NCI-H2107 treated with DMSO at 0.1 percent for 48 hours (cell line): ENCODE data around the gene DNAI7.

Experiments
- DNase-seq: peaks from one replicate; lab custom pipeline; 2025; ENCODE audit not compliant: unreplicated experiment; lab: John Stamatoyannopoulos, UW

The DNAI7 gene

GRCh38 chr12:25195056-25195971 is at the start of gene DNAI7, which contains the start of gene ETFRF1:
Gene DNAI7, minus strand, starts transcription at chr12:25195160. Its CDS starts 82 bp downstream, at chr12:25195078.
Gene ETFRF1, plus strand, starts transcription at chr12:25195237. Its CDS starts 8,720 bp downstream, at chr12:25203957.
- peak; percentile 94 for DNase-seq

GRCh38 chr12:25243680-25243990 is 48.7 kb upstream of the DNAI7 start:
- DNase-seq, result no peak

GRCh38 chr12:25242981-25243679 is 48.2 kb upstream of the DNAI7 start:
- no peak for DNase-seq

GRCh38 chr12:25241167-25242020 is 46.4 kb upstream of the DNAI7 start:
- DNase-seq, result peak; percentile 7

- no peak for DNase-seq
Observed at GRCh38 chr12:25236626-25237025, 41.7 kb upstream of the DNAI7 start.

- DNase-seq, result no peak
Observed at GRCh38 chr12:25236190-25236589, 41.2 kb upstream of the DNAI7 start.

- DNase-seq, result no peak
Observed at GRCh38 chr12:25213338-25213737, 18.4 kb upstream of the DNAI7 start.

- DNase-seq, result no peak
Observed at GRCh38 chr12:25208554-25208953, 13.6 kb upstream of the DNAI7 start.

- no peak for DNase-seq
Observed at GRCh38 chr12:25207846-25208245, 12.9 kb upstream of the DNAI7 start.

GRCh38 chr12:25207411-25207810 is 12.5 kb upstream of the DNAI7 start:
- no peak for DNase-seq

- no peak for DNase-seq
Observed at GRCh38 chr12:25202137-25202536, 7.2 kb upstream of the DNAI7 start.

- DNase-seq, result no peak
Observed at GRCh38 chr12:25200703-25201102, 5.7 kb upstream of the DNAI7 start.

GRCh38 chr12:25197608-25198007 is 2.6 kb upstream of the DNAI7 start:
- DNase-seq, result no peak

GRCh38 chr12:25194722-25195055 is 271 bp downstream of the DNAI7 start:
- DNase-seq, result no peak

GRCh38 chr12:25194214-25194613 is 746 bp downstream of the DNAI7 start:
- no peak for DNase-seq

- no peak for DNase-seq
Observed at GRCh38 chr12:25190793-25191192, 4.2 kb downstream of the DNAI7 start.

- DNase-seq, result no peak
Observed at GRCh38 chr12:25189656-25190055, 5.3 kb downstream of the DNAI7 start.

GRCh38 chr12:25187781-25188180 is 7.2 kb downstream of the DNAI7 start:
- DNase-seq, result no peak

GRCh38 chr12:25186788-25187402 is 8.1 kb downstream of the DNAI7 start:
- no peak for DNase-seq

GRCh38 chr12:25186038-25186787 is 8.7 kb downstream of the DNAI7 start:
- no peak for DNase-seq
